GM12878 (cell line): ENCODE data around the gene PREX1. TPM values are rescaled to one million over a fixed set of nuclear protein-coding genes. Genes with fewer than 3 reads are reported as not detected.

ENCODE experiments used
- ATAC-seq: fragments of 200-7000 bp; cut with Tn5 transposase; 3 replicates; pipeline ENCODE4 v1.9.1; 2020; ENCODE audit warnings: mild to moderate bottlenecking, moderate library complexity
- BruUV-seq: library from RNA; stranded (reverse); fragments of 400-500 nt; replicated peaks from 2 replicates; lab custom pipeline; 2021; lab: Mats Ljungman, UMichigan
- CTCF ChIA-PET: fragments of 300-600 bp; sonication (Branson Sonifier 250); formaldehyde crosslinking; extraction: SDS; loops from one replicate; lab custom pipeline; 2021; ENCODE audit warnings: inconsistent platforms; lab: Yijun Ruan, JAX
- POLR2A ChIA-PET: fragments of 350-600 bp; formaldehyde crosslinking; extraction: SDS; loops from one replicate; lab custom pipeline; 2021; ENCODE audit warnings: inconsistent platforms; lab: Charles Lee
- RAD21 ChIA-PET: fragments of 300-600 bp; sonication (Branson Sonifier 250); formaldehyde crosslinking; loops from one replicate; lab custom pipeline; 2023; ENCODE audit warnings: antibody characterized with exemption; ENCODE audit not compliant: unreplicated experiment; lab: Charles Lee
- SMC1A ChIA-PET: fragments of 300-600 bp; sonication (Branson Sonifier 250); formaldehyde crosslinking; loops from one replicate; lab custom pipeline; 2023; ENCODE audit not compliant: unreplicated experiment, uncharacterized antibody; lab: Charles Lee
- DNase-seq: peaks from one replicate; pipeline ENCODE4 v3.0.0-alpha.2; 2011; ENCODE audit warnings: low read depth, low spot score
- FAIRE-seq: peaks from 3 replicates; lab custom pipeline; 2011; peaks lifted over from hg19 to GRCh38; lab: Jason Lieb, UNC
- H2AFZ ChIP-seq: 2 replicates; pipeline ENCODE4 v1.6.0; 2011; ENCODE audit warnings: low read depth, low read length, control low read depth; ENCODE audit not compliant: control insufficient read depth
- H3K27ac ChIP-seq: 2 replicates; pipeline ENCODE4 v1.5.1; 2011; ENCODE audit warnings: control low read depth; ENCODE audit not compliant: control insufficient read depth, insufficient read depth
- H3K27me3 ChIP-seq, 2 experiments: replicated peaks in 1 of 2; 2 replicates each; pipeline versions ENCODE4 v1.6.0 to v1.6.1; 2011; ENCODE audit warnings: low read length in 1 of 2; ENCODE audit not compliant: control insufficient read depth in 2 of 2, insufficient read depth in 2 of 2
- H3K36me3 ChIP-seq, 2 experiments: 2 replicates each; pipeline ENCODE4 v1.5.1; 2011; ENCODE audit warnings: low read length in 1 of 2; ENCODE audit not compliant: control insufficient read depth in 2 of 2, insufficient read depth in 2 of 2
- H3K4me1 ChIP-seq: 2 replicates; pipeline ENCODE4 v1.6.1; 2011; ENCODE audit warnings: mild to moderate bottlenecking, low read length, moderate library complexity, mixed read lengths; ENCODE audit not compliant: control insufficient read depth, insufficient read depth
- H3K4me2 ChIP-seq: 2 replicates; pipeline ENCODE4 v1.6.0; 2011; ENCODE audit warnings: control low read depth; ENCODE audit not compliant: control insufficient read depth, insufficient read depth
- H3K4me3 ChIP-seq: fragments of 200-600 bp; sonication (generic); 2 replicates; pipeline ENCODE4 v1.5.1; 2016
- H3K79me2 ChIP-seq: 2 replicates; pipeline ENCODE4 v1.6.0; 2011; ENCODE audit warnings: low read length; ENCODE audit not compliant: control insufficient read depth, insufficient read depth
- H3K9ac ChIP-seq: 2 replicates; pipeline ENCODE4 v1.8.0; 2011; ENCODE audit warnings: low read length, control low read depth, mixed read lengths; ENCODE audit not compliant: control insufficient read depth, insufficient read depth
- H3K9me3 ChIP-seq: replicated peaks from 3 replicates; pipeline ENCODE4 v1.5.1; 2011; ENCODE audit warnings: mild to moderate bottlenecking, low read length; ENCODE audit not compliant: control insufficient read depth, insufficient read depth
- H4K20me1 ChIP-seq: 2 replicates; pipeline ENCODE4 v1.6.0; 2011; ENCODE audit not compliant: control insufficient read depth, insufficient read depth
- BCL11A ChIP-seq: IDR thresholded peaks from 2 replicates; pipeline ENCODE4 v1.6.1; 2011; ENCODE audit warnings: low read depth, low read length
- CBFB ChIP-seq: IDR thresholded peaks from 2 replicates; pipeline ENCODE4 v1.6.1; 2016; ENCODE audit warnings: antibody characterized with exemption, low read depth
- CBX3 ChIP-seq: fragments of 200-600 bp; sonication (generic); IDR thresholded peaks from 2 replicates; pipeline ENCODE4 v1.6.1; 2016; ENCODE audit warnings: low read depth, borderline replicate concordance
- EP300 ChIP-seq, 2 experiments: fragments of 150-350 bp in 1 of 2; IDR thresholded peaks; 2 replicates each; pipeline ENCODE4 v1.6.1; 2011 to 2012; ENCODE audit warnings: low read depth in 2 of 2, low read length in 2 of 2, borderline replicate concordance in 1 of 2, improper control_type of control experiment in 1 of 2, inconsistent platforms in 1 of 2; ENCODE audit not compliant: control insufficient read depth in 1 of 2
- HDGF ChIP-seq: fragments of 450-650 bp; IDR thresholded peaks from 2 replicates; pipeline ENCODE4 v1.6.1; 2016; ENCODE audit warnings: antibody characterized with exemption
- MTA3 ChIP-seq: IDR thresholded peaks from 2 replicates; pipeline ENCODE4 v1.6.1; 2012; ENCODE audit warnings: low read length, inconsistent platforms, borderline replicate concordance
- NBN ChIP-seq: fragments of 450-650 bp; IDR thresholded peaks from 2 replicates; pipeline ENCODE4 v1.6.1; 2016
- NFXL1 ChIP-seq: fragments of 450-650 bp; IDR thresholded peaks from 2 replicates; pipeline ENCODE4 v1.6.1; 2017; ENCODE audit warnings: antibody characterized with exemption, mild to moderate bottlenecking, borderline replicate concordance
- POLR2A ChIP-seq: IDR thresholded peaks from 2 replicates; pipeline ENCODE4 v1.6.1; 2011; ENCODE audit warnings: low read depth, mild to moderate bottlenecking, low read length
- RAD51 ChIP-seq: fragments of 450-650 bp; IDR thresholded peaks from 2 replicates; pipeline ENCODE4 v1.6.1; 2016; ENCODE audit warnings: moderate library complexity, mild to moderate bottlenecking, inconsistent platforms
- RCOR1 ChIP-seq: conservative IDR thresholded peaks from 2 replicates; pipeline ENCODE4 v1.6.1; 2012; ENCODE audit warnings: low read depth, low read length, improper control_type of control experiment
- YY1 ChIP-seq: IDR thresholded peaks from 2 replicates; pipeline ENCODE4 v1.6.1; 2011; ENCODE audit warnings: low read depth, mild to moderate bottlenecking, low read length
- ZBED1 ChIP-seq: IDR thresholded peaks from 2 replicates; pipeline ENCODE4 v1.6.1; 2016; ENCODE audit warnings: borderline replicate concordance
- ZNF207 ChIP-seq: fragments of 450-650 bp; IDR thresholded peaks from 2 replicates; pipeline ENCODE4 v1.6.1; 2014; ENCODE audit warnings: antibody characterized with exemption, mild to moderate bottlenecking, borderline replicate concordance
- WGBS: methylation state at CpG from one replicate; pipeline ENCODE4 v1.1.6; 2016; ENCODE audit warnings: low lambda C conversion rate; ENCODE audit not compliant: insufficient replicate concordance, insufficient coverage; ENCODE audit errors: missing lambda C conversion rate; 5-methylcytosine and 5-hydroxymethylcytosine counted together
- in situ Hi-C: fragments of 300-500 bp; cut with MboI; formaldehyde crosslinking; loops from 9 replicates; pipeline ENCODE4 v1.14.3; 2018; ENCODE audit warnings: mixed read lengths
- intact Hi-C: fragments of 100-400 bp; cut with micrococcal nuclease; formaldehyde crosslinking; loops from one replicate; pipeline ENCODE4 v1.14.2; 2022; ENCODE audit not compliant: unreplicated experiment
- polyA plus RNA-seq, 11 experiments: library from polyadenylated mRNA; depleted of rRNA in 4 of 11; unstranded in 6 of 11; stranded (reverse) in 5 of 11; fragments of >200 nt; fragmentation: Nextera tagmentation in 4 of 11; fragmentation: Illumina TruSeq in 1 of 11; extraction: Ambion mirVana in 4 of 11; extraction: Trizol in 1 of 11; gene quantifications; 1 replicate in 1 of 11; 2 replicates in 10 of 11; pipeline versions ENCODE4 v1.2.1 to v1.2.3, GENCODE V29; 2011 to 2016; ENCODE audit warnings: inconsistent platforms in 2 of 11, missing spikeins in 2 of 11, low read depth in 1 of 11
- total RNA-seq, 4 experiments: library from RNA; depleted of rRNA in 3 of 4; stranded (reverse); fragments of >200 nt in 3 of 4; fragmentation: Illumina TruSeq in 1 of 4; extraction: Trizol in 1 of 4; gene quantifications; 2 replicates each; pipeline versions ENCODE4 v1.2.1 to v1.2.3, GENCODE V29; 2013 to 2021
- TF ChIP-seq, protein P1 (sequence below): fragments of 450-650 bp; IDR thresholded peaks from 2 replicates; pipeline ENCODE4 v1.6.1; 2017; ENCODE audit warnings: low read depth, mild to moderate bottlenecking, moderate library complexity
- TF ChIP-seq, protein P2 (sequence below): fragments of 450-650 bp; IDR thresholded peaks from 2 replicates; pipeline ENCODE4 v1.6.1; 2016; ENCODE audit warnings: mild to moderate bottlenecking

PREX1 gene
- total and polyA plus RNA-seq, 10 of the 15 experiments (the other 5 are each of a cell fraction or from before 2014, with no cell fraction given) = 2.6 to 114 (median 38.9) TPM

DNA sequence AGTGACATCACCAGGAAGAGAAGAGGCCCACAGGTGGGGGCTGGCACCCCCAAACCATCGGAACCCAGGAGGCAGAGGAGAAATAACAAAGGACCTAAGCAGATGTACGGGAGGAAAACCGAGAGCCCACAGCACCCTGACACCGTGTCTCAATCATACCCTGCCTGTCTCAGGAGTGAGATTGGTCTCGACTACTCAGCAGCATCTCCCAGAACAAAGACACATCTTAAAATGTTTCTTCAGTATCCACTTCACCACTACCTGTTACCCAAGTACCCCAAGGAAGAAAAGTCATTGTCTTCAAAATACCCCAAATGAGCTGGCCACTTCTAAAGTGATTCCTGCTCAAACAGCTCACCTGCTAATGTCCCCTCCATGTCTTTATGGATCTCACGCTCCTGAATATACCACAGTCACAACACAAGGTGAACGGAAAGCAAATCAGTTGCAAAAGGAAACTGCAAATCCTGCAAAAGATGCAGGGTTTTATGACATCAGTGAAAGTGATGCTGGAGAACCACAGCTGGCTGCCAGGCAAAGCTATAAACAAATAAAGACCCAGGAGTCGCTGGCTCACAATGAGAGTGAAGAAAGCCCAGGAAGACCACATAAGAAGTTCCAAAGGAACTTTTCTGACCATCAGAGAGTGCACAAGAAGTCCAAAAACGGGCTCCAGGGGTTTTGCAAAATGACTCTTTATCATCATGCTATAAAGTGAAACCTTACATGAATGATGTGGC lies 44.1 kb downstream of the PREX1 start (continued):
- TF ChIP-seq, protein P1, sequence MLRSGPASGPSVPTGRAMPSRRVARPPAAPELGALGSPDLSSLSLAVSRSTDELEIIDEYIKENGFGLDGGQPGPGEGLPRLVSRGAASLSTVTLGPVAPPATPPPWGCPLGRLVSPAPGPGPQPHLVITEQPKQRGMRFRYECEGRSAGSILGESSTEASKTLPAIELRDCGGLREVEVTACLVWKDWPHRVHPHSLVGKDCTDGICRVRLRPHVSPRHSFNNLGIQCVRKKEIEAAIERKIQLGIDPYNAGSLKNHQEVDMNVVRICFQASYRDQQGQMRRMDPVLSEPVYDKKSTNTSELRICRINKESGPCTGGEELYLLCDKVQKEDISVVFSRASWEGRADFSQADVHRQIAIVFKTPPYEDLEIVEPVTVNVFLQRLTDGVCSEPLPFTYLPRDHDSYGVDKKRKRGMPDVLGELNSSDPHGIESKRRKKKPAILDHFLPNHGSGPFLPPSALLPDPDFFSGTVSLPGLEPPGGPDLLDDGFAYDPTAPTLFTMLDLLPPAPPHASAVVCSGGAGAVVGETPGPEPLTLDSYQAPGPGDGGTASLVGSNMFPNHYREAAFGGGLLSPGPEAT = peak; percentile 81
- TF ChIP-seq MTA3 = no peak
- TF ChIP-seq EP300 (IDR thresholded peaks at IDR 0.05; ENCODE audit: borderline replicate concordance in 1 of 2, control insufficient read depth in 1 of 2, low read depth in 2 of 2, low read length in 2 of 2) = peak; percentile 78 to 79
- TF ChIP-seq ZNF207 = no peak
- no peak for TF ChIP-seq CBX3
- TF ChIP-seq CBFB = peak; percentile 57; the same call in 1 of the 2 replicates
- peak; percentile 79; the same call in 1 of the 2 replicates for TF ChIP-seq BCL11A

DNA sequence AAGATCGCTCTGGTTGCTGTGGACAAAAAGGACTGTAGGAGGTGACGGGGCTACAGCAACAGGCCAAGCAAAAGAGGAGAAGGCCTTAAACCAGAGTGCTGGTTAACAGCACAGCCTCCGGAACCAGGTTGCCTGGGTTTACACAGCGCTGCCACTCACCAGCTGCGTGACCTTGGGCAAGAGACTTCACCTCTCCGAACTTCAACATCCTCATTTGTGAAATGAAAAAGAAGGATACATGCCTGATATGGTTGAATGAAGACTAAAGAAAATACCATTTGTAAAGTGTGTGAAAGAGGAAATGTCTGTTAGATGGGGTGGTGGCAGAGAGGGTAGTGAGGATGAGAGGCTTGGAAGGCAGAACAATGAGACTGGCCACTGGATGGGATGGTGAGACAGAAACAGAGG lies 44.9 kb downstream of the PREX1 start:
- Histone ChIP-seq H3K27me3 (no peaks in the 10 kb centered on the region), H3K36me3 (peaks cover 5 to 10% of the 10 kb centered on the region in 2 experiments), H3K9me3 (peaks cover 11% of the 10 kb centered on the region), H3K9ac (peak overlapping the region; percentile 77), H3K4me1 (peaks cover 70% of the 10 kb centered on the region), H4K20me1 (no peaks in the 10 kb centered on the region), H2AFZ (no peak overlapping the region), H3K79me2 (peaks cover 100% of the 10 kb centered on the region), H3K27ac (peak overlapping the region; percentile 83), H3K4me3 (peak overlapping the region; percentile 37; the same call in 1 of the 2 replicates), H3K4me2 (peak overlapping the region; percentile 95)
- ChIA-PET CTCF (interaction anchor here (1.6 kb wide), 1 partner anchor 125 kb away, joined by 4 read pairs; no protein-coding TSS in a partner anchor), SMC1A (interaction anchor here (1.3 to 2.0 kb wide), 5 partner anchors 29 to 122 kb away, joined by 3 to 9 read pairs (median 7); no protein-coding TSS in a partner anchor), RAD21 (interaction anchor here (1.1 kb wide), 1 partner anchor 31 kb away, joined by 3 read pairs; no protein-coding TSS in a partner anchor), POLR2A (interaction anchor here (0.6 kb wide), 1 partner anchor 122 kb away, joined by 4 read pairs; no protein-coding TSS in a partner anchor)
- no peak for DNase-seq
- FAIRE-seq = no peak
- in situ Hi-C loops (no loop called here), intact Hi-C loops (no loop called here)
- TF ChIP-seq ZBED1 (0 out of 2 replicates have a peak, but pooled peaks have one; percentile 43), YY1 (0 out of 2 replicates have a peak, but pooled peaks have one; percentile 24), NBN (0 out of 2 replicates have a peak, but pooled peaks have one; percentile 55), HDGF (peak; percentile 89; the same call in 1 of the 2 replicates), RCOR1 (no peak), POLR2A (no peak), RAD51 (no peak), NFXL1 (0 out of 2 replicates have a peak, but pooled peaks have one; percentile 10)
- TF ChIP-seq, protein P2, sequence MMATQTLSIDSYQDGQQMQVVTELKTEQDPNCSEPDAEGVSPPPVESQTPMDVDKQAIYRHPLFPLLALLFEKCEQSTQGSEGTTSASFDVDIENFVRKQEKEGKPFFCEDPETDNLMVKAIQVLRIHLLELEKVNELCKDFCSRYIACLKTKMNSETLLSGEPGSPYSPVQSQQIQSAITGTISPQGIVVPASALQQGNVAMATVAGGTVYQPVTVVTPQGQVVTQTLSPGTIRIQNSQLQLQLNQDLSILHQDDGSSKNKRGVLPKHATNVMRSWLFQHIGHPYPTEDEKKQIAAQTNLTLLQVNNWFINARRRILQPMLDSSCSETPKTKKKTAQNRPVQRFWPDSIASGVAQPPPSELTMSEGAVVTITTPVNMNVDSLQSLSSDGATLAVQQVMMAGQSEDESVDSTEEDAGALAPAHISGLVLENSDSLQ = peak; percentile 51; the same call in 1 of the 2 replicates
- WGBS = 5% methylated on average over 6 of the region's 6 CpGs
- no TSS peak for BruUV-seq
- peak; percentile 27 for ATAC-seq
